Neural cell (in vitro differentiated cells): Measurements from ENCODE around the gene RELN.

Source experiments
- CTCF ChIP-seq: fragments of 450-650 bp; IDR thresholded peaks from 2 replicates; pipeline ENCODE4 v1.5.1; 2014; ENCODE audit warnings: antibody characterized with exemption, mild to moderate bottlenecking, moderate library complexity; ENCODE audit not compliant: poor library complexity, severe bottlenecking
- EP300 ChIP-seq: fragments of 450-650 bp; conservative IDR thresholded peaks from 2 replicates; pipeline ENCODE4 v1.6.1; 2014; ENCODE audit warnings: antibody characterized with exemption, mild to moderate bottlenecking, moderate library complexity; ENCODE audit not compliant: poor library complexity, severe bottlenecking
- EZH2 ChIP-seq: fragments of 200-600, 300-800 bp; shearing (Covaris generic), sonication (generic); IDR thresholded peaks from 2 replicates; pipeline ENCODE4 v1.6.1; 2014; ENCODE audit warnings: antibody characterized with exemption, low read length, borderline replicate concordance, mild to moderate bottlenecking; ENCODE audit not compliant: insufficient read depth, poor library complexity, severe bottlenecking
- MXI1 ChIP-seq: fragments of 450-650 bp; conservative IDR thresholded peaks from 2 replicates; pipeline ENCODE4 v1.6.1; 2014; ENCODE audit warnings: antibody characterized with exemption, mild to moderate bottlenecking; ENCODE audit not compliant: poor library complexity, severe bottlenecking
- POLR2AphosphoS5 ChIP-seq: IDR thresholded peaks from 2 replicates; pipeline ENCODE4 v1.6.1; 2012
- RAD21 ChIP-seq: fragments of 450-650 bp; conservative IDR thresholded peaks from 2 replicates; pipeline ENCODE4 v1.6.1; 2014; ENCODE audit warnings: antibody characterized with exemption, mild to moderate bottlenecking, moderate library complexity
- REST ChIP-seq: IDR thresholded peaks from 2 replicates; pipeline ENCODE4 v1.6.1; 2012; ENCODE audit warnings: borderline replicate concordance
- SMC3 ChIP-seq: fragments of 450-650 bp; conservative IDR thresholded peaks from 2 replicates; pipeline ENCODE4 v1.6.1; 2014; ENCODE audit warnings: antibody characterized with exemption, mild to moderate bottlenecking, moderate library complexity; ENCODE audit not compliant: poor library complexity
- TAF1 ChIP-seq: IDR thresholded peaks from 2 replicates; pipeline ENCODE4 v1.6.1; 2012; ENCODE audit warnings: low read depth

GRCh38 chr7:103921692-103922091 lies 67.8 kb downstream of the RELN start:
- no peak for TF ChIP-seq EZH2
- no peak for TF ChIP-seq TAF1
- no peak for TF ChIP-seq POLR2AphosphoS5
- TF ChIP-seq CTCF: no peak
- no peak for TF ChIP-seq REST
- no peak for TF ChIP-seq EP300
- no peak for TF ChIP-seq MXI1
- TF ChIP-seq SMC3: no peak
- no peak for TF ChIP-seq RAD21
